DND-41 (cell line): Measurements from ENCODE around the gene ATP5F1D.

Source experiments
- EZH2 ChIP-seq: IDR thresholded peaks from 3 replicates; pipeline ENCODE4 v1.6.1; 2012; ENCODE audit warnings: borderline replicate concordance, low read depth, mild to moderate bottlenecking, moderate library complexity, low read length, inconsistent platforms; ENCODE audit not compliant: severe bottlenecking
- TF ChIP-seq, protein P1 (sequence below): IDR thresholded peaks from 2 replicates; pipeline ENCODE4 v1.5.1; 2012; ENCODE audit warnings: borderline replicate concordance, low read length, moderate library complexity, mild to moderate bottlenecking; ENCODE audit not compliant: poor library complexity, severe bottlenecking; ENCODE audit errors: extremely low read depth

DNA sequence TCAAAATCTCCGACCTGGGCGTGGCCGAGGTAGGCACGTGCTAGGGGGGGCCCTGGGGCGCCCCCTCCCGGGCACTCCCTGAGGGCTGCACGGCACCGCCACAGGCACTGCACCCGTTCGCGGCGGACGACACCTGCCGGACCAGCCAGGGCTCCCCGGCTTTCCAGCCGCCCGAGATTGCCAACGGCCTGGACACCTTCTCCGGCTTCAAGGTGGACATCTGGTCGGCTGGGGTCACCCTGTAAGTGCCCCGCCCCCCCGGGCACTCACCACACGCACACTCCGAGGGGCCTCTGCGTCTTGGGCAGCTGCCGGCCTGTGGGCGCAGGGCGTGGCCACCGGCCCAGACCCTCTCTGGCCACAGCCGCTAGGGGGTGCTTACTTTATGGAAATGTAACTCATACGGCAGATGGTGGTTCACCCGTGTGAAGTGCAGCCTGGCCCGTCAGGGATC lies 21.0 kb upstream of the ATP5F1D start:
- TF ChIP-seq, protein P1, sequence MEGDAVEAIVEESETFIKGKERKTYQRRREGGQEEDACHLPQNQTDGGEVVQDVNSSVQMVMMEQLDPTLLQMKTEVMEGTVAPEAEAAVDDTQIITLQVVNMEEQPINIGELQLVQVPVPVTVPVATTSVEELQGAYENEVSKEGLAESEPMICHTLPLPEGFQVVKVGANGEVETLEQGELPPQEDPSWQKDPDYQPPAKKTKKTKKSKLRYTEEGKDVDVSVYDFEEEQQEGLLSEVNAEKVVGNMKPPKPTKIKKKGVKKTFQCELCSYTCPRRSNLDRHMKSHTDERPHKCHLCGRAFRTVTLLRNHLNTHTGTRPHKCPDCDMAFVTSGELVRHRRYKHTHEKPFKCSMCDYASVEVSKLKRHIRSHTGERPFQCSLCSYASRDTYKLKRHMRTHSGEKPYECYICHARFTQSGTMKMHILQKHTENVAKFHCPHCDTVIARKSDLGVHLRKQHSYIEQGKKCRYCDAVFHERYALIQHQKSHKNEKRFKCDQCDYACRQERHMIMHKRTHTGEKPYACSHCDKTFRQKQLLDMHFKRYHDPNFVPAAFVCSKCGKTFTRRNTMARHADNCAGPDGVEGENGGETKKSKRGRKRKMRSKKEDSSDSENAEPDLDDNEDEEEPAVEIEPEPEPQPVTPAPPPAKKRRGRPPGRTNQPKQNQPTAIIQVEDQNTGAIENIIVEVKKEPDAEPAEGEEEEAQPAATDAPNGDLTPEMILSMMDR: no peak
- no peak for TF ChIP-seq EZH2
